Trophoblast cell (in vitro differentiated cells and primary cell): Measurements from ENCODE around the gene SPNS1.
"Not testable (repeated sequence)": the region's sequence is repeated elsewhere in the genome, so short reads cannot be mapped to it uniquely, and the experiment has no call there.

ENCODE experiments used
- DNase-seq, 2 donors: peaks; one replicate each; pipeline ENCODE4 v3.0.0-alpha.2; 2016
- H2AFZ ChIP-seq: 2 replicates; pipeline ENCODE4 v1.6.1; 2013; ENCODE audit warnings: low read length, moderate library complexity, mild to moderate bottlenecking; ENCODE audit not compliant: insufficient read depth, poor library complexity
- H2AK5ac ChIP-seq: 2 replicates; pipeline ENCODE4 v1.6.1; 2013; ENCODE audit warnings: mild to moderate bottlenecking, low read length
- H2BK120ac ChIP-seq: 2 replicates; pipeline ENCODE4 v1.6.1; 2013; ENCODE audit warnings: low read length, mild to moderate bottlenecking, moderate library complexity; ENCODE audit not compliant: insufficient read depth, poor library complexity
- H2BK12ac ChIP-seq: 2 replicates; pipeline ENCODE4 v1.6.1; 2013; ENCODE audit warnings: mild to moderate bottlenecking, low read length, moderate library complexity
- H2BK5ac ChIP-seq: 2 replicates; pipeline ENCODE4 v1.6.1; 2013; ENCODE audit warnings: low read length, low read depth, moderate library complexity, mild to moderate bottlenecking; ENCODE audit not compliant: poor library complexity
- H3K14ac ChIP-seq: 2 replicates; pipeline ENCODE4 v1.6.1; 2013; ENCODE audit warnings: mild to moderate bottlenecking, low read length
- H3K18ac ChIP-seq: 2 replicates; pipeline ENCODE4 v1.6.1; 2013; ENCODE audit warnings: mild to moderate bottlenecking, low read length
- H3K23ac ChIP-seq: 2 replicates; pipeline ENCODE4 v1.6.1; 2013; ENCODE audit warnings: low read length
- H3K27ac ChIP-seq: 2 replicates; pipeline ENCODE4 v1.5.1; 2013; ENCODE audit warnings: low read depth, mild to moderate bottlenecking, inconsistent platforms, low read length, moderate library complexity
- H3K27me3 ChIP-seq: 2 replicates; pipeline ENCODE4 v1.6.1; 2013; ENCODE audit warnings: inconsistent platforms, mild to moderate bottlenecking, low read length, moderate library complexity; ENCODE audit not compliant: insufficient read depth
- H3K36me3 ChIP-seq, 2 experiments: 1 replicate in 1 of 2; 2 replicates in 1 of 2; pipeline ENCODE4 v1.6.1; 2013; ENCODE audit warnings: low read length in 2 of 2, mild to moderate bottlenecking in 2 of 2, moderate library complexity in 1 of 2; ENCODE audit not compliant: insufficient read depth in 2 of 2, control insufficient read depth in 1 of 2
- H3K4ac ChIP-seq: 2 replicates; pipeline ENCODE4 v1.6.1; 2013; ENCODE audit warnings: low read depth, mild to moderate bottlenecking, low read length, moderate library complexity
- H3K4me1 ChIP-seq, 2 experiments: 1 replicate in 1 of 2; 2 replicates in 1 of 2; pipeline ENCODE4 v1.6.1; 2013; ENCODE audit warnings: low read length in 2 of 2, mild to moderate bottlenecking in 2 of 2, moderate library complexity in 1 of 2; ENCODE audit not compliant: insufficient read depth in 2 of 2, control insufficient read depth in 1 of 2
- H3K4me2 ChIP-seq: 2 replicates; pipeline ENCODE4 v1.6.1; 2013; ENCODE audit warnings: inconsistent platforms, mild to moderate bottlenecking, low read length, moderate library complexity
- H3K4me3 ChIP-seq: 2 replicates; pipeline ENCODE4 v1.5.1; 2013; ENCODE audit warnings: mild to moderate bottlenecking, low read depth, low read length, inconsistent platforms
- H3K79me1 ChIP-seq: one replicate; pipeline ENCODE4 v1.6.1; 2013; ENCODE audit warnings: low read length
- H3K79me2 ChIP-seq: 2 replicates; pipeline ENCODE4 v1.6.1; 2013; ENCODE audit warnings: low read length, mild to moderate bottlenecking; ENCODE audit not compliant: control insufficient read depth, insufficient read depth, poor library complexity
- H3K9ac ChIP-seq: 2 replicates; pipeline ENCODE4 v1.6.1; 2013; ENCODE audit warnings: mild to moderate bottlenecking, low read length
- H3K9me3 ChIP-seq: 2 replicates; pipeline ENCODE4 v1.6.1; 2013; ENCODE audit warnings: low read depth, mild to moderate bottlenecking, control low read depth, inconsistent platforms, low read length; ENCODE audit not compliant: insufficient read depth
- H4K12ac ChIP-seq: 2 replicates; pipeline ENCODE4 v1.6.1; 2013; ENCODE audit warnings: low read depth, mild to moderate bottlenecking, low read length, moderate library complexity
- H4K8ac ChIP-seq: 2 replicates; pipeline ENCODE4 v1.6.1; 2013; ENCODE audit warnings: low read depth, mild to moderate bottlenecking, low read length, moderate library complexity
- H4K91ac ChIP-seq: one replicate; pipeline ENCODE4 v1.6.1; 2013; ENCODE audit warnings: low read depth, mild to moderate bottlenecking, low read length, moderate library complexity
- WGBS: extraction: QIAGEN DNeasy Blood & Tissue Kit; methylation state at CpG from one replicate; pipeline ENCODE4 v1.1.7; 2013; ENCODE audit warnings: missing lambda C conversion rate; ENCODE audit not compliant: insufficient read length, insufficient coverage; ENCODE audit errors: extremely low coverage; 5-methylcytosine and 5-hydroxymethylcytosine counted together

Gene SPNS1

DNA sequence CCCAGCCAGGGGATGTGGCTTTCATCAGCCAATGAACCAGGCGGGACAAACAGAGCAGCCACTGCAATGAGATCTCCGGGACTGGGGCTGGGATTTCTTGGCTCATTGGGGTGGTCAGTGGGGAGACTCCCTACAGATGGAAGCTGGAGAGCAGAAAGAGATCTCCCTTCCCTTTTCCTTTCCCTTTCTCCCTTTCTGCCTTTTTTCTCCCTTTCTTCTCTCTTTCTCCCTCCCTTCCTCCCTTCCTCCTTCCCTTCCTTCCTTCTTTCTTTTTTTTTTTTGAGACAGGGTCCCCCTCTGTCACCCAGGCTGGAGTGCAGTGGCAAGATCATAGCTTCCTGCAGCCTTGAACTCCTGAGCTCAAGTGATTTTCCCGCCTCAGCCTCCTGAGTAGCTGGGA lies 24.3 kb downstream of the SPNS1 start:
- Histone ChIP-seq H3K27ac (no peak overlapping the region), H3K9ac (no peak overlapping the region), H3K27me3 (no peaks in the 10 kb centered on the region), H4K8ac (no peak overlapping the region), H3K14ac (no peak overlapping the region), H2AK5ac (no peak overlapping the region), H4K12ac (no peak overlapping the region), H2BK5ac (no peak overlapping the region), H2BK120ac (no peak overlapping the region), H3K4me3 (no peak overlapping the region), H3K18ac (no peak overlapping the region), H3K9me3 (no peaks in the 10 kb centered on the region), H3K23ac (no peak overlapping the region), H4K91ac (no peak overlapping the region), H2AFZ (no peak overlapping the region), H3K4me2 (no peak overlapping the region), H2BK12ac (no peak overlapping the region), H3K4me1 (no peaks in the 10 kb centered on the region), H3K79me2 (no peaks in the 10 kb centered on the region), H3K79me1 (no peaks in the 10 kb centered on the region), H3K4ac (no peak overlapping the region), H3K36me3 (no peaks in the 10 kb centered on the region)
- WGBS = no CpG with 5 or more reads among the region's 3 CpGs
- no peak for DNase-seq

DNA sequence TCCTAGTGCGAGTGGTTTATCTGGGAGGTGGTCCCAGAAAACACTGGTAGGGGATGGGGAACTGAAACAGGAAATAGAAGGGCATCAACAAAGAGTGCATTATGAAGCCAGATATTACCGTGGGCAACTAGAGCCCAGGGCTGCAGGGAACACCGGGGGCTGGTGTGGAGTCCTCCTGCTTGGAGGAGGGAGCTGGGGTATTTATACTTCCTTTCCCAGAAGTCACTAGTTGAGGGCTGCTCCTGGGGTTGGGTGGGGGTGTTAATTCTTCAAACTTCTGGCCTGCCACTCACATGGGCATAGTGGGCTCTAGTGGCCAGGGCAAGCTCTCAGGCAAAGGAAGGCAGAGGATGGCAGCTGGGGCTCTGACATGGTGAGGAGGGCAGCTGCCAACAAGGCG lies 25.0 kb downstream of the SPNS1 start:
- DNase-seq = no peak
- no peak overlapping the region for H2BK120ac ChIP-seq
- no peak overlapping the region for H2BK12ac ChIP-seq
- H3K4me2 ChIP-seq = no peak overlapping the region
- no peaks in the 10 kb centered on the region for H3K4me1 ChIP-seq
- no peak overlapping the region for H3K23ac ChIP-seq
- H3K4me3 ChIP-seq = no peak overlapping the region
- H3K36me3 ChIP-seq = no peaks in the 10 kb centered on the region
- H3K27me3 ChIP-seq = no peaks in the 10 kb centered on the region
- H4K91ac ChIP-seq = no peak overlapping the region
- H2AFZ ChIP-seq = no peak overlapping the region
- H2BK5ac ChIP-seq = no peak overlapping the region
- no peaks in the 10 kb centered on the region for H3K9me3 ChIP-seq
- no CpG with 5 or more reads among the region's 4 CpGs for WGBS
- no peak overlapping the region for H3K9ac ChIP-seq
- H3K14ac ChIP-seq = no peak overlapping the region
- H3K79me1 ChIP-seq = no peaks in the 10 kb centered on the region
- no peak overlapping the region for H4K8ac ChIP-seq
- H3K79me2 ChIP-seq = no peaks in the 10 kb centered on the region
- no peak overlapping the region for H4K12ac ChIP-seq
- no peak overlapping the region for H2AK5ac ChIP-seq
- H3K18ac ChIP-seq = no peak overlapping the region
- H3K4ac ChIP-seq = no peak overlapping the region
- no peak overlapping the region for H3K27ac ChIP-seq

DNA sequence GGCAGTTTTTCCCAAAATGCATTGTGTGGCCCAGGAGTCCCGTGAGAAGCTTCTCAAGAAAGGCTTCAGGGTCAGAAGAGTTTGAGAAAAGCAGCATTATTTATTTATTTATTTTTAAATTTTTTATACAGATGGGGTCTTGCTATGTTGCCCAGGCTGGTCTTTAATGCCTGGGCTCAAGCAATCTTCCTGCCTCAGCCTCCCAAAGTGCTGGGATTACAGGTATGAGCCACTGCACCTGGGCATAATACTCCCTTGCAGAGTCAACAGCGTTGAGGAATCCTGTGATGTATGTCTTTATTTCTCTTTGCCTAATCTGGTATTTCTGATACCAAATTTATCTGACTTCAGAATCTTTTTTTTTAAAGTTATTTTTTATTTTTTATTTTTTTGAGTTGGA lies 25.4 kb downstream of the SPNS1 start:
- Histone ChIP-seq H2AK5ac (no peak overlapping the region), H3K36me3 (no peaks in the 10 kb centered on the region), H4K12ac (no peak overlapping the region), H2BK120ac (no peak overlapping the region), H3K9me3 (no peaks in the 10 kb centered on the region), H3K4me2 (no peak overlapping the region), H4K8ac (no peak overlapping the region), H2BK12ac (no peak overlapping the region), H3K4ac (no peak overlapping the region), H3K27ac (no peak overlapping the region), H3K9ac (no peak overlapping the region), H3K23ac (no peak overlapping the region), H3K14ac (no peak overlapping the region), H3K79me1 (no peaks in the 10 kb centered on the region), H3K4me3 (no peak overlapping the region), H3K79me2 (no peaks in the 10 kb centered on the region), H3K27me3 (no peaks in the 10 kb centered on the region), H3K4me1 (no peaks in the 10 kb centered on the region), H2AFZ (no peak overlapping the region), H2BK5ac (no peak overlapping the region), H4K91ac (no peak overlapping the region), H3K18ac (no peak overlapping the region)
- WGBS = no CpG with 5 or more reads among the region's 2 CpGs
- no peak for DNase-seq

DNA sequence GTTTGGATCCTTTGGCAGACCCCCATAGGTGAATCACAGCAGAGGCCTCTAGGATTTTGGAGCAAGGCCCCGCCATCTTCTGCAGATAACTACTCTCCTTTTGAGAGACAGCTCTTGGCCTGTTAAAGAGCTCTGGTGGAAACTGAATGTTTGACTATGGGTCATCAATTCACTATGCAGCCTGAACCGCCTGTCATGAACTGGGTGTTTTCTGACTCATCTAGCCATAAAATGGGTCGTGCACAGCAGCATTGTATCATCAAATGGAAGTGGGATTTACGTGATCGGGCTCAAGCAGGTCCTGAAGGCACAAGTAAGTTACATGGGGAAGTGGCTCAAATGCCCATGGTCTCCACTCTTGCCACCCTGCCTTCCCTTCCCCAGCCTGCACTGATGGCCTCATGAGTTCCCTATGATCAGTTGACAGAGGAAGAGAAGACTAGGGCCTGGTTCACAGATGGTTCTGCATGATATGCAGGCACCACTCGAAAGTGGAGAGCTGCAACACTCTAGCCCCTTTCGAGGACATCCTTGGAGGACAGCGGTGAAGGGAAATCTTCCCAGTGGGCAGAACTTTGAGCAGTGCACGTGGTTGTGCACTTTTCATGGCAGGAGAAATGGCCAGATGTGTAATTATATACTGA lies 30.0 kb downstream of the SPNS1 start:
- H4K8ac ChIP-seq, H3K79me2 ChIP-seq, H3K9me3 ChIP-seq, H3K4me3 ChIP-seq, H3K23ac ChIP-seq, H4K12ac ChIP-seq, H3K79me1 ChIP-seq, H2BK120ac ChIP-seq, H3K14ac ChIP-seq, H2AFZ ChIP-seq, H2BK12ac ChIP-seq, H3K4ac ChIP-seq, H3K27me3 ChIP-seq, H3K27ac ChIP-seq, H2AK5ac ChIP-seq, H3K9ac ChIP-seq, H3K4me1 ChIP-seq, H3K18ac ChIP-seq, H3K4me2 ChIP-seq, H4K91ac ChIP-seq, H2BK5ac ChIP-seq, DNase-seq, H3K36me3 ChIP-seq: not testable (repeated sequence)
- WGBS = no CpG with 5 or more reads among the region's 9 CpGs
